ENCODE results near the gene MEGF8. TPM values are rescaled to one million over a fixed set of nuclear protein-coding genes. Genes with fewer than 3 reads are reported as not detected.

Gene MEGF8
- total and polyA plus RNA-seq, 9 of the 15 experiments (the other 6 are each of a cell fraction or from before 2014, with no cell fraction given), result 0.28 to 13.1 (median 3.0) TPM

GRCh38 chr19:42424345-42424707 is 98.9 kb downstream of the MEGF8 start (continued):
- TF ChIP-seq GTF2F1 (IDR thresholded peaks at IDR 0.05; ENCODE audit: low read depth, low read length), result 0 out of 2 replicates have a peak, but pooled peaks have one; percentile 6
- no peak for TF ChIP-seq KDM5B (IDR thresholded peaks at IDR 0.05; ENCODE audit: insufficient replicate concordance, low read depth, low read length)
- no peak for TF ChIP-seq ZNF280A (IDR thresholded peaks at IDR 0.05; ENCODE audit: low read depth, partially characterized antibody)
- no peak for TF ChIP-seq PATZ1 (CRISPR knock-in tag; IDR thresholded peaks at IDR 0.05; ENCODE audit: borderline replicate concordance)
- peak; percentile 19; the same call in 1 of the 2 replicates for TF ChIP-seq TFAP4 (CRISPR knock-in tag; IDR thresholded peaks at IDR 0.05; ENCODE audit: borderline replicate concordance)
- no peak for TF ChIP-seq ZNF699 (CRISPR knock-in tag; IDR thresholded peaks at IDR 0.05; ENCODE audit: insufficient replicate concordance)
- 0 out of 2 replicates have a peak, but pooled peaks have one; percentile 29 for TF ChIP-seq MTA3 (IDR thresholded peaks at IDR 0.05; ENCODE audit: borderline replicate concordance)
- TF ChIP-seq HMG20A (CRISPR knock-in tag; conservative IDR thresholded peaks at IDR 0.05), result no peak
- no peak for TF ChIP-seq TRIM24 (IDR thresholded peaks at IDR 0.05)

Data from K562 (cell line).